Adrenal gland (tissue), 5 donors: Measurements from ENCODE around the gene ADM2.

ENCODE experiments used
- POLR2A ChIP-seq, 2 donors: fragments of 450-650 bp; IDR thresholded peaks; one replicate each; pipeline ENCODE4 v1.6.1; 2017; ENCODE audit warnings: antibody characterized with exemption in 2 of 2, mild to moderate bottlenecking in 2 of 2, moderate library complexity in 1 of 2
- TF ChIP-seq, protein P1 (sequence below), 6 experiments: fragments of 450-650 bp in 4 of 6; fragments of 200-600 bp in 2 of 6; sonication (generic) in 1 of 6; IDR thresholded peaks; 1 replicate in 5 of 6; 2 replicates in 1 of 6; pipeline versions ENCODE4 v1.5.1 to v1.8.0; 2016 to 2021; ENCODE audit warnings: antibody characterized with exemption in 6 of 6, mild to moderate bottlenecking in 2 of 6, moderate library complexity in 1 of 6
- donor health status: DM: no; HTN: no; CAD: no.

- TF ChIP-seq, protein P1, sequence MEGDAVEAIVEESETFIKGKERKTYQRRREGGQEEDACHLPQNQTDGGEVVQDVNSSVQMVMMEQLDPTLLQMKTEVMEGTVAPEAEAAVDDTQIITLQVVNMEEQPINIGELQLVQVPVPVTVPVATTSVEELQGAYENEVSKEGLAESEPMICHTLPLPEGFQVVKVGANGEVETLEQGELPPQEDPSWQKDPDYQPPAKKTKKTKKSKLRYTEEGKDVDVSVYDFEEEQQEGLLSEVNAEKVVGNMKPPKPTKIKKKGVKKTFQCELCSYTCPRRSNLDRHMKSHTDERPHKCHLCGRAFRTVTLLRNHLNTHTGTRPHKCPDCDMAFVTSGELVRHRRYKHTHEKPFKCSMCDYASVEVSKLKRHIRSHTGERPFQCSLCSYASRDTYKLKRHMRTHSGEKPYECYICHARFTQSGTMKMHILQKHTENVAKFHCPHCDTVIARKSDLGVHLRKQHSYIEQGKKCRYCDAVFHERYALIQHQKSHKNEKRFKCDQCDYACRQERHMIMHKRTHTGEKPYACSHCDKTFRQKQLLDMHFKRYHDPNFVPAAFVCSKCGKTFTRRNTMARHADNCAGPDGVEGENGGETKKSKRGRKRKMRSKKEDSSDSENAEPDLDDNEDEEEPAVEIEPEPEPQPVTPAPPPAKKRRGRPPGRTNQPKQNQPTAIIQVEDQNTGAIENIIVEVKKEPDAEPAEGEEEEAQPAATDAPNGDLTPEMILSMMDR (IDR thresholded peaks at IDR 0.05) = no peak
- TF ChIP-seq POLR2A (IDR thresholded peaks at IDR 0.05) = peak; percentile 77 to 81
Observed at GRCh38 chr22:50507991-50508884, 26.9 kb downstream of the ADM2 start, which contains the start of gene NCAPH2.
